SH-SY5Y (cell line): ENCODE results near the gene KLHL40.

Experiments
- GATA2 ChIP-seq: IDR thresholded peaks from 2 replicates; pipeline ENCODE4 v1.6.1; 2011; ENCODE audit warnings: mild to moderate bottlenecking, low read depth, low read length
- GATA3 ChIP-seq: IDR thresholded peaks from 2 replicates; pipeline ENCODE4 v1.6.1; 2011; ENCODE audit warnings: low read depth, mild to moderate bottlenecking, low read length, moderate library complexity

GRCh38 chr3:42702982-42703694 lies 17.8 kb downstream of the KLHL40 start:
- TF ChIP-seq GATA2 = no peak
- no peak for TF ChIP-seq GATA3
